Mesenteric fat pad (tissue), 1 donor: ENCODE results near the gene GJA8. TPM values are rescaled to one million over a fixed set of nuclear protein-coding genes. Genes with fewer than 3 reads are reported as not detected.
"Not testable (repeated sequence)": the region's sequence is repeated elsewhere in the genome, so short reads cannot be mapped to it uniquely, and the experiment has no call there.

ENCODE experiments used
- DNase-seq: peaks from one replicate; pipeline ENCODE4 v3.0.0-alpha.2; 2020; ENCODE audit warnings: low spot score
- total RNA-seq: library from RNA; stranded (reverse); fragmentation: NEBNext Ultra II Directional; extraction: Animal tissue kit (Norgen Biotek cat#: 25700); gene quantifications from one replicate; pipeline ENCODE4 v1.2.1, GENCODE V29; 2021
- donor health status: DM: yes; HTN: yes; CAD: no.

Gene GJA8
- total RNA-seq, 1 donor from 2014 or later, result not detected

DNA sequence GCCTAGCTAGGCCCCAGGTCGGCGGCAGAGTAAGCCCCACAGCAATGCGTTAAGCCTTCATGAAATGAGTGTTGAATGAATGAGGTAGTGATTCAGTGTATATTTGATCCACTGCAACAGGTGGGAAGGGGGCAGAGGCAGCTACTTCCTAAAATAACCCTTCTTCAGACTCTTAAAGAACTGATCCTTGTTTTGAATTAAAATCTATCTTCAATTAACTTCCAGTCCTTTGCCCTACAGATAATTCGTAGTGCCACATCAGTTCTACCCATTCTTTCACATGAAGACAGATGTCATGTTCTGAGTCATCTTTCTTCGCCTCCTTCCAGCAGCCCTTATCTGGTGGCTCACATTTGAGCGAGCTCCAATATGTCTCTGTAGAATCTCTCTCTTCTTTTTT lies 24.6 kb downstream of the GJA8 start:
- DNase-seq, result not testable (repeated sequence)

DNA sequence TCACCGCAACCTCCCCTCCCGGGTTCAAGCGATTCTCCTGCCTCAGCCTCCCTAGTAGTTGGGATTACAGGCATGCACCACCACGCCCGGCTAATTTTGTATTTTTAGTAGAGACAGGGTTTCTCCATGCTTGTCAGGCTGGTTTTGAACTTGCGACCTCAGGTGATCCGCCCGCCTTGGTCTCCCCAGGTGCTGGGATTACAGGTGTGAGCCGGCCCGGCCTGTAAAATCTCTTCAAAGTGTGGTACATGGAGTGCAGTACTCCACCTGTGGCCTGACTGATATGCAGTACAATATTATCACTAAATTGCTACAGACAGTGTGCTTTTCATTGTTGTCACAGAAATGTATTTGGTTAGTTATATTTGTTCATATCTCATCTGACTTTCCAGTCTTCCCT lies 25.1 kb downstream of the GJA8 start:
- not testable (repeated sequence) for DNase-seq

- DNase-seq, result peak; percentile 96
Measured at GRCh38 chr1:147928236-147929132, 25.9 kb downstream of the GJA8 start, which contains the start of gene GPR89B. Gene GPR89B (plus strand): TSS chr1:147928420. CDS start chr1:147928537, 117 bp downstream.

- not testable (repeated sequence) for DNase-seq
Measured at GRCh38 chr1:147931137-147931536, 28.5 kb downstream of the GJA8 start.

DNA sequence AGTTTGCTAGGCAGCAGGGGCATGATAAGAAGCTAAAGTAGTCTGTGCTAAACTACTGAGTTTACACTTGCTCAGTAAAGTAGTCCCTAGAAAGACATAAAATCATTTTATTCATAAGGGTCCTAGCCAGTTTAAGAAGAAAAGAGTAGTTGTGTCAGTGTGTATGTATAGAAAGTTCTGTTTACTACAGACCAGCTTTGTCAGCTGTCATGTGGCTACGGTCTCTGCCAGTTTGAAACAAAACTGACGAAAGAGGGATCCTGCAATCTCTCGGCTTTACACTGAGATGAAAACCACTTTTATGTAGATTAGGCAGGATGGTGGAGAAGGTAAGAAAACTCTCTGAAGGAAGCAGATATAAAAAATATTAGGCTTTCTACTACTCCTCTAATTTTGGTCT lies 32.7 kb downstream of the GJA8 start:
- DNase-seq, result not testable (repeated sequence)

GRCh38 chr1:147940456-147940855 lies 37.9 kb downstream of the GJA8 start:
- DNase-seq, result not testable (repeated sequence)

GRCh38 chr1:147942563-147942962 lies 40.0 kb downstream of the GJA8 start:
- DNase-seq, result not testable (repeated sequence)

DNA sequence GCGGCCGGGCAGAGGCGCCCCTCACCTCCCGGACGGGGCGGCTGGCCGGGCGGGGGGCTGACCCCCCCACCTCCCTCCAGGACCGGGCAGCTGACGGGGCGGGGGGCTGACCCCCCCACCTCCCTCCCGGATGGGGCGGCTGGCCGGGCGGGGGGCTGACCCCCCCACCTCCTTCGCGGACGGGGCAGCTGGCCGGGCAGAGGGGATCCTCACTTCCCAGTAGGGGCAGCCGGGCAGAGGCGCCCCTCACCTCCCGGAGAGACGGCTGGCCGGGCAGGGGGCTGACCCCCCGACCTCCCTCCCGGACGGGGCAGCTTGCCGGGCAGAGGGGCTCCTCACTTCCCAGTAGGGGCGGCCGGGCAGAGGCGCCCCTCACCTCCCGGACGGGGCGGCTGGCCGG lies 46.9 kb downstream of the GJA8 start:
- not testable (repeated sequence) for DNase-seq

Other genes with a start within 250 kb of the GJA8 start
- gene ACP6, start 232.3 kb upstream of the GJA8 start, total RNA-seq, result 8.0 TPM
- gene GJA5, start 142.2 kb upstream of the GJA8 start, total RNA-seq, result 25.7 TPM
- gene GPR89B, start 25.6 kb downstream of the GJA8 start, total RNA-seq, result 8.4 TPM
- gene NBPF11, start 249.5 kb downstream of the GJA8 start, total RNA-seq, result 7.6 TPM